ENCODE measurements around the gene PPP1R3F.

The PPP1R3F gene

GRCh38 chrX:49238735-49239134 lies 30.9 kb upstream of the PPP1R3F start:
- TF ChIP-seq GATA2 (IDR thresholded peaks at IDR 0.05; ENCODE audit: low read depth, low read length): no peak
- TF ChIP-seq GATA3 (IDR thresholded peaks at IDR 0.05; ENCODE audit: low read depth, low read length): no peak

- no peak for TF ChIP-seq GATA2 (IDR thresholded peaks at IDR 0.05; ENCODE audit: low read depth, low read length)
- no peak for TF ChIP-seq GATA3 (IDR thresholded peaks at IDR 0.05; ENCODE audit: low read depth, low read length)
Observed at GRCh38 chrX:49242545-49243066, 27.0 kb upstream of the PPP1R3F start.

GRCh38 chrX:49243166-49243565 lies 26.4 kb upstream of the PPP1R3F start:
- TF ChIP-seq GATA2 (IDR thresholded peaks at IDR 0.05; ENCODE audit: low read depth, low read length) (no peak), GATA3 (IDR thresholded peaks at IDR 0.05; ENCODE audit: low read depth, low read length) (no peak)

- TF ChIP-seq GATA3 (IDR thresholded peaks at IDR 0.05; ENCODE audit: low read depth, low read length) (no peak), GATA2 (IDR thresholded peaks at IDR 0.05; ENCODE audit: low read depth, low read length) (no peak)
Observed at GRCh38 chrX:49244207-49244606, 25.4 kb upstream of the PPP1R3F start.

GRCh38 chrX:49246541-49246940 lies 23.1 kb upstream of the PPP1R3F start:
- TF ChIP-seq GATA3 (IDR thresholded peaks at IDR 0.05; ENCODE audit: low read depth, low read length) (no peak), GATA2 (IDR thresholded peaks at IDR 0.05; ENCODE audit: low read depth, low read length) (no peak)

GRCh38 chrX:49247346-49247745 lies 22.2 kb upstream of the PPP1R3F start:
- no peak for TF ChIP-seq GATA2 (IDR thresholded peaks at IDR 0.05; ENCODE audit: low read depth, low read length)
- TF ChIP-seq GATA3 (IDR thresholded peaks at IDR 0.05; ENCODE audit: low read depth, low read length): no peak

- TF ChIP-seq GATA3 (IDR thresholded peaks at IDR 0.05; ENCODE audit: low read depth, low read length) (no peak), GATA2 (IDR thresholded peaks at IDR 0.05; ENCODE audit: low read depth, low read length) (no peak)
Observed at GRCh38 chrX:49247916-49248811, 21.4 kb upstream of the PPP1R3F start.

- TF ChIP-seq GATA3 (IDR thresholded peaks at IDR 0.05; ENCODE audit: low read depth, low read length) (no peak), GATA2 (IDR thresholded peaks at IDR 0.05; ENCODE audit: low read depth, low read length) (no peak)
Observed at GRCh38 chrX:49249071-49249470, 20.5 kb upstream of the PPP1R3F start.

GRCh38 chrX:49249616-49250015 lies 20.0 kb upstream of the PPP1R3F start:
- TF ChIP-seq GATA3 (IDR thresholded peaks at IDR 0.05; ENCODE audit: low read depth, low read length) (no peak), GATA2 (IDR thresholded peaks at IDR 0.05; ENCODE audit: low read depth, low read length) (no peak)

- TF ChIP-seq GATA2 (IDR thresholded peaks at IDR 0.05; ENCODE audit: low read depth, low read length) (no peak), GATA3 (IDR thresholded peaks at IDR 0.05; ENCODE audit: low read depth, low read length) (no peak)
Observed at GRCh38 chrX:49250066-49250465, 19.5 kb upstream of the PPP1R3F start.

GRCh38 chrX:49250578-49250977 lies 19.0 kb upstream of the PPP1R3F start:
- TF ChIP-seq GATA3 (IDR thresholded peaks at IDR 0.05; ENCODE audit: low read depth, low read length) (no peak), GATA2 (IDR thresholded peaks at IDR 0.05; ENCODE audit: low read depth, low read length) (no peak)

GRCh38 chrX:49251325-49251724 lies 18.3 kb upstream of the PPP1R3F start:
- TF ChIP-seq GATA3 (IDR thresholded peaks at IDR 0.05; ENCODE audit: low read depth, low read length): no peak
- TF ChIP-seq GATA2 (IDR thresholded peaks at IDR 0.05; ENCODE audit: low read depth, low read length): no peak

- TF ChIP-seq GATA3 (IDR thresholded peaks at IDR 0.05; ENCODE audit: low read depth, low read length): no peak
Observed at GRCh38 chrX:49254639-49255038, 15.0 kb upstream of the PPP1R3F start.

GRCh38 chrX:49256268-49256995 lies 13.2 kb upstream of the PPP1R3F start:
- TF ChIP-seq GATA3 (IDR thresholded peaks at IDR 0.05; ENCODE audit: low read depth, low read length): no peak
- no peak for TF ChIP-seq GATA2 (IDR thresholded peaks at IDR 0.05; ENCODE audit: low read depth, low read length)

Measured in SH-SY5Y (cell line).